LNCaP clone FGC (cell line): ENCODE data around the gene GCK.

ENCODE experiments used
- DNase-seq: peaks from one replicate; pipeline ENCODE4 v3.0.0-alpha.2; 2011; ENCODE audit warnings: low read depth
- H3K4me3 ChIP-seq: 2 replicates; pipeline ENCODE4 v1.5.1; 2011; ENCODE audit warnings: mild to moderate bottlenecking, low read depth, low read length, control low read depth
- TF ChIP-seq, protein P1 (sequence below): IDR thresholded peaks from 2 replicates; pipeline ENCODE4 v1.5.1; 2012; ENCODE audit warnings: mild to moderate bottlenecking; ENCODE audit not compliant: control insufficient read depth, insufficient read depth; ENCODE audit errors: extremely low read depth

Gene GCK

DNA sequence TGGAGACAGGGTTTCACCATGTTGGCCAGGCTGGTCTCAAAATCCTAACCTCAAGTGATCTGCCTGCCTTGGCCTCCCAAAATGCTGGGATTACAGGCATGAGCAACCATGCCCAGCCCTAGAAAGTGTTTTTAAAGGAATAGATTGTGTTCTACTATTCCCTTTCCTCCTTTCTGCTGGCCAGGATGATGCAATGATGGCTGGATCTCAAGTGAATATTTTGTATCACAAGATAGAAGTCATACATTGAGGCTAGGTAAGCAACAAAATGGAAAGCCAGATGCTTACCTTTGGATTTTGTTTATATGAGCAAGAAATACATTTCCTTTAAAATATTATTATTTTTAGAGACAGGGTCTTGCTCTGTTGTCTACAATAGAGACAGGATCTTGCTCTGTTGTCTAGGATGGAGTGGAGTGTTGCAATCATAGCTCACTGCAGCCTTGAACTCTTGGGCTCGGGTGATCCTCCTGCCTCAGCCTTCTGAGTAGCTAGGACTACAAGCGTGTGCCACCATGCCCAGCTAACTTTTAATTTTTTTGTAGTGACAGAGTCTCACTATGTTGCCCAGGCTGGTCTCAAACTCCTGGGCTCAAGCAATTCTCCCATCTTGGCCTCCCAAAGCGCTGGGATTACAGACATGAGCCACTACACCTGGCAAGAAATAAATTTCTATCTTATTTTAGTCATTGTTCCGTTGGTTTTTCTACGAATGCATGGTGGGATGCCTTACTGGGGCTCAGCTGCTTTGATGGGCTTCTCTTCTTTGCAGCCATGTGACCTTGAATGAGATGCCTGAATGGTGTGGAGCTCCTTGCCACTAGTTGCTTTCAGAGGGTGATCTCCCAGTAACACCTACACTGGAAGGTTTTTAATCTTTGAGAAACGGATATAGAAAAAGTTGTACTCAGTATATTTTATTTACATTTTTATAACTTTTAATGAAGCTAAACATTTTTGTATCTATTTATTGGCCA lies 90.9 kb downstream of the GCK start:
- H3K4me3 ChIP-seq, result no peak overlapping the region
- DNase-seq, result no peak
- TF ChIP-seq, protein P1, sequence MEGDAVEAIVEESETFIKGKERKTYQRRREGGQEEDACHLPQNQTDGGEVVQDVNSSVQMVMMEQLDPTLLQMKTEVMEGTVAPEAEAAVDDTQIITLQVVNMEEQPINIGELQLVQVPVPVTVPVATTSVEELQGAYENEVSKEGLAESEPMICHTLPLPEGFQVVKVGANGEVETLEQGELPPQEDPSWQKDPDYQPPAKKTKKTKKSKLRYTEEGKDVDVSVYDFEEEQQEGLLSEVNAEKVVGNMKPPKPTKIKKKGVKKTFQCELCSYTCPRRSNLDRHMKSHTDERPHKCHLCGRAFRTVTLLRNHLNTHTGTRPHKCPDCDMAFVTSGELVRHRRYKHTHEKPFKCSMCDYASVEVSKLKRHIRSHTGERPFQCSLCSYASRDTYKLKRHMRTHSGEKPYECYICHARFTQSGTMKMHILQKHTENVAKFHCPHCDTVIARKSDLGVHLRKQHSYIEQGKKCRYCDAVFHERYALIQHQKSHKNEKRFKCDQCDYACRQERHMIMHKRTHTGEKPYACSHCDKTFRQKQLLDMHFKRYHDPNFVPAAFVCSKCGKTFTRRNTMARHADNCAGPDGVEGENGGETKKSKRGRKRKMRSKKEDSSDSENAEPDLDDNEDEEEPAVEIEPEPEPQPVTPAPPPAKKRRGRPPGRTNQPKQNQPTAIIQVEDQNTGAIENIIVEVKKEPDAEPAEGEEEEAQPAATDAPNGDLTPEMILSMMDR, result no peak

DNA sequence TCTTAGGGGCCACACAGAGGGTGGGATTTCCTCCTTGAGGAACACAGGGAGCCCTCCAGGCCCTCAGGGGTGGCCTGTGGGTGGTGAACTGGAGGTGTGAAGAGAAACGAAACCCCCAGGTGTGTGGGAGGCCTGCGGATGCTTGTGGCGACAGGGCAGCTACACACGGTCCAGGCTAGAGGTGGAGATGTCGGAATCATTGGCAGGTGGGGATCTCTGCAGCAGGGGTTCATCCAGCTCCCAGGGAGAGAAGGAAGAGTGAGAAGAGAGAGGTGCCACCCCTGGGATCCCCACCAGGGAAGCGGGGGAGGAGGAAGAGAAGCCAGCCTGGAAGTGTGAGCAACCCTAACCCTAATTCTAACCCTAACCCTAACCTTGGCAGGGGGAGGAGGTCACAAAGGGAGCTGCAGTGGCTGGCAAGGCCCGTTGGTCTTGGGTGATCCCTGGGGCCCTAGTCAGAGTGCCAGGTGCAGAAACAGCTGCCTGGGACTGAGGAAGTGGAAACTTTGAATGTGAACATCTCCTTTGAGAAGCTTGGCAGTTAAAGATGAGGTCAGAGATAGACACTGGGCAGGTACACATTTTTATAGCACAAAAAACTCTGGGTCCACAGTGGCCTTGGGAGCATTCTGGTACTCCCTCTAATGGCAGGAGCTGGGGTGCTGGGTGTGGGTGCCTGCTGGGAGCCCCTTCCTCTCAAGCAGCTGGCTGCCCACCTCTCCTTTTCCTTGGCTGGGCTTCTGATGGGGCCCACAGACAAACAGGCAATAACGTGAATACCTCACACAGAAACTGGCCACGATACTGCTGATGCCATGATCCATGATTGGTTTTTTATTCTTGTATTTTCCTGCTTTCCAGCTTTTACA lies 91.9 kb downstream of the GCK start:
- no peak overlapping the region for H3K4me3 ChIP-seq
- DNase-seq, result no peak
- TF ChIP-seq, protein P1, result no peak

DNA sequence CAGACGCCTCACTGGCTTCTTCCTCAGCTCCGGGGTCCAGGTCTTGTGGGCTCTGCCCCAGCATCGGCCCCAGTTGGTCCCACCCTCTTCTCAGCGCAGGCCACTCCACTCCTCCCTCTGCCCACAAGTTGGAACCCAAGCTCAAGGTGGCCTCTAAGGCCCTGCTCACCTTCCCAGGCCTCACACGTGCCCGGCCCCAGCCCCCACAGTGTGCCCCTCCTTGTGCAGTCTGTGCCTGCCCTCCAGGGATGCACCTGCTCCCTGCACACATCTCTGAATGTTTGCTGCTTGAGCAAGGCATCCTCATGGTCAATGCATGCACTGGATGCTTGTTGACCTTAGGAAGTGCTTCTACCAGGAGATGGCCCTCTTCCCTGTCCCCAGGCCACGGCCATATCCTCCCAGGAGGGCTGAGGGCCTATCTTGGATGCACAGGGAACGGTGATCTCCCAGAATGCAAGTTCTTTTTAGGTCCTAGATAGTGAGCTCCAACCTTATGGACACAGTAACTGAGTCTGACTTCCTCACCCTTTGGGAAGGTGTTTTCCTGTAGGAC lies 92.8 kb downstream of the GCK start:
- no peak for DNase-seq
- no peak overlapping the region for H3K4me3 ChIP-seq
- TF ChIP-seq, protein P1, result no peak

DNA sequence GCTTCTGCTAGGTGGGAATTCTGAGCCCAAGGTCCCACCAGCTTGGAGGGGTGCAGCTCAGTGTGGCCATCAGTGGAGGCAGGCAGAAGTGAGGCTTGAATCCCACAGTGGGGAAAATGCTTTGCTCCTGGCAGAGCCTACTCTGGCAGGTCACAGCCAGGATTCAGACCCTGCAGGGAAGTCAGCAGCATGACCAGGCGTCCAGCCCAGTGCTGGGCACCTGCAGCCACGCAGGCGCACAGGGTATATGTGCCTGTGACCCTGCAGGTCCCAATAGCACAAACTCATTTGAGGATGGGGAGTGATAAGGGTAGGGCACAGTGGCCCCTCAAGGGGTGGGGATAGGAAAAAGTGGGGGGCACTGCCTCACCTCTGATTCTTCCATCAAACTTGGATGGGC lies 93.5 kb downstream of the GCK start:
- TF ChIP-seq, protein P1, result no peak
- DNase-seq, result no peak
- no peak overlapping the region for H3K4me3 ChIP-seq

DNA sequence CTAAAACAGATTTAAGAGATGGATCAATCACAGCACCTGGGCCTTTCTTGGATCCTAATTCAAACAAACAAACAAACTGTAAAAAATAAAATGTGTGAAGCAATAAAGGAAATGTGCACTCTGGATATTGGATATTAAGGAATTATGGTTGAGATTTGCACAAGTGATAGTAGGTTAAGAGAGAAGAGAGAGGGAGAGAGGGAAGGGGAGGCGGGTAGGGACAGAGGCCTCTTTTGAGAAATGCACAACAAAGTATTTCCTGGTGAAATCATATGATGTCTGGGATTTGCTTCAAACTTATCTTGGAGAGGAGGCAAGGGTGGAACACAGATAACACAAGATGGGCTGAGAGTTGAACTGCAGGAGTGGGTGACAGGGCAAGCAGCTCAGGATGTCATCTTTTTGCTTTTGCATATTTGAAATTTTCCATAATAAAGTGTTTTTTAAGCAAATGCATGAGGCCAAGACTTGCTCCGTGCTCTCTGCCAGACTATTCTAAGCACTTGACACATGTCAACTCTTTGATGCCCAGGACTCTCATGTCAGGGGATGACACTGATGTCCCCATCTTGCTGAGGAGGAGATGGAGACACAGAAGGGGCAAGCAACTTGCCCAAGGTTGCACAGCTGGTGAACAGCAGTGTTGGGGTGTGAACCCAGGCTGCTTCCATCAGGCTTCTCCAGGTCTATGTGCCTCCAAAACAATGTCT lies 94.2 kb downstream of the GCK start:
- TF ChIP-seq, protein P1, result no peak
- peak; percentile 8 for DNase-seq
- no peak overlapping the region for H3K4me3 ChIP-seq

DNA sequence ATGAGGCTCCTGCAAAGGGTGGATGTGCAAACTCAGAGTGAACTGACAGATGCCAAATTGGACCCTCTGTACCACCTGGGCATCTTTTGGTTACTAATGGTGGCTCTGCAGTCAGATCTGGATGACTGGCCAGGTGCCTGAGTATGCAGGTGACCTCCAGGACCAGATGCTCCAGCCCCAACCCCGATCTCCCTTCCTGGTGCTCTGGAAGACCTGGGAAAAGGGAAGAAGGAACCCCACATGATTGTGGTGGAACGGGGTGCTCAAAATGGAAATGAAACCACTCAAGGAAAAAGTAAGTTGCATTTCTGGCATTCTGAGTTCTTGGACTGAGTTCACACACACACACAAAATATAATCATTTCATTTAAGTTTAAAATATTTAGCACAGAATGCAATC lies 94.9 kb downstream of the GCK start:
- H3K4me3 ChIP-seq, result no peak overlapping the region
- TF ChIP-seq, protein P1, result no peak
- no peak for DNase-seq
